Gastroesophageal sphincter (tissue), 3 donors: ENCODE results near the gene SLC28A2.
"Not testable (repeated sequence)": the region's sequence is repeated elsewhere in the genome, so short reads cannot be mapped to it uniquely, and the experiment has no call there.

Experiments used
- EP300 ChIP-seq: sonication (generic); formaldehyde crosslinking; IDR thresholded peaks from one replicate; pipeline ENCODE4 v1.6.1; 2017; ENCODE audit warnings: antibody characterized with exemption, mild to moderate bottlenecking
- TF ChIP-seq, protein P1 (sequence below), 4 experiments: fragments of 200-600 bp in 2 of 4; fragments of 450-650 bp in 2 of 4; sonication (generic) in 1 of 4; IDR thresholded peaks; one replicate each; pipeline ENCODE4 v1.5.1; 2017 to 2019; ENCODE audit warnings: antibody characterized with exemption in 4 of 4, mild to moderate bottlenecking in 2 of 4, moderate library complexity in 2 of 4

DNA sequence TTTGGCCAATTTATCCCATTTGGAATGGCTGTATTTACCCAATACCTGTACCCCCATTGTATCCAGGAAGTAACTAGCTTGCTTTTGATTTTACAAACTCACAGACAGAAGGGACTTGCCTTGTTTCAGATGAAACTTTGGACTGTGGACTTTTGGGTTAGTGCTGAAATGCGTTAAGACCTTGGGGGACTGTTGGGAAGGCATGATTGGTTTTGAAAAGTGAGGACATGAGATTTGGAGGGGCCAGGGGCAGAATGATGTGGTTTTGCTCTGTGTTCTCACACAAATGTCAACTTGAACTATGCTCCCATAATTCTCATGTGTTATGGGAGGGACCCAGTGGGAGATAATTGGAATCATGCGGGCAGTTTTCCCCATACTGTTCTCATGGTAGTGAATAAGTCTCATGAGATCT, 46.9 kb downstream of the SLC28A2 start:
- TF ChIP-seq, protein P1, sequence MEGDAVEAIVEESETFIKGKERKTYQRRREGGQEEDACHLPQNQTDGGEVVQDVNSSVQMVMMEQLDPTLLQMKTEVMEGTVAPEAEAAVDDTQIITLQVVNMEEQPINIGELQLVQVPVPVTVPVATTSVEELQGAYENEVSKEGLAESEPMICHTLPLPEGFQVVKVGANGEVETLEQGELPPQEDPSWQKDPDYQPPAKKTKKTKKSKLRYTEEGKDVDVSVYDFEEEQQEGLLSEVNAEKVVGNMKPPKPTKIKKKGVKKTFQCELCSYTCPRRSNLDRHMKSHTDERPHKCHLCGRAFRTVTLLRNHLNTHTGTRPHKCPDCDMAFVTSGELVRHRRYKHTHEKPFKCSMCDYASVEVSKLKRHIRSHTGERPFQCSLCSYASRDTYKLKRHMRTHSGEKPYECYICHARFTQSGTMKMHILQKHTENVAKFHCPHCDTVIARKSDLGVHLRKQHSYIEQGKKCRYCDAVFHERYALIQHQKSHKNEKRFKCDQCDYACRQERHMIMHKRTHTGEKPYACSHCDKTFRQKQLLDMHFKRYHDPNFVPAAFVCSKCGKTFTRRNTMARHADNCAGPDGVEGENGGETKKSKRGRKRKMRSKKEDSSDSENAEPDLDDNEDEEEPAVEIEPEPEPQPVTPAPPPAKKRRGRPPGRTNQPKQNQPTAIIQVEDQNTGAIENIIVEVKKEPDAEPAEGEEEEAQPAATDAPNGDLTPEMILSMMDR (IDR thresholded peaks at IDR 0.05): not testable (repeated sequence)
- TF ChIP-seq EP300: not testable (repeated sequence)
